ENCODE data around the gene CATSPER1. TPM values are rescaled to one million over a fixed set of nuclear protein-coding genes. Genes with fewer than 3 reads are reported as not detected.

CATSPER1 gene
- total and polyA plus RNA-seq, 2 of the 8 experiments (the other 6 are each of a cell fraction or from before 2014, with no cell fraction given) = not detected

DNA sequence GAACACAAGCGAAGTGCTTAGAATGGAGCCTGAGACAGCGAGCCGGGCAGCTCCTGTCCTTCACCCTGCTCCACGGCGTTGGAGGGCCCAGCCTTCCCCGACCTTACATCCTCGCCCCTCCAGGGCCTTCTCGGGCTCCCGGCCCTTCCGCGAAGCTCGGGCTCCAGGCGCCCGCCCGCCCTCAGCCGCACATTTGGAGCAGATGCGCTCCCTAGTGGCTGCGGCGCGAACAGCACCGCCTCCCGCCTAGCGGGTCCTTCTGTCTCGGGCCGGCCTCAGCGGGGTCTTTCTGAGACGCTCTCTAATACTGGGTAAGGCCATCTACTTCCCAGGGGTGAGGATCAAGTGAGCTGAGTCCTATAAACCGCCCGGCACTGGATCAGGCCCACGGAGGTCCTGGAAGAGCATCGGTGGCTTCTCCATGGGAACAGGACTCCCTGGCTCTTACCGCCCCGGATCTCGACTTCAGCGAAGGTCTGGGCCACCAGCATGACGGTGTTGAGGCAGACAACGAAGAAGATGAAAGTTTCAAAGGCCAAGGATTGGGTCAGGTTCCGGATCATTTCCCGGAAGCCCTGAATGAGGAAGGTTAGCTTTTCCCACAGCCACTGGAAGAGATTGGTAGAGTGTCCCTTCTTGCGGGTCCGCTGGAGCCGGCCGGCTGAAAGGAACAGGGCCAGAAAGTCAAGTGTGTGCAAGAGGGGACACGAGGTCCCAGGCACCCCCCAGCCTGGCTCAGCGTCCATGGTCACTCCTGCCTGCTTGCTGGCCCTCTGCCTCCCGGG, 3.7 kb downstream of the CATSPER1 start (continued):
- TF ChIP-seq RBBP5 (IDR thresholded peaks at IDR 0.05; ENCODE audit: borderline replicate concordance, low read depth, low read length) = no peak
- TF ChIP-seq RAD21 (IDR thresholded peaks at IDR 0.05 in 1 of 2, conservative IDR thresholded peaks at IDR 0.05 in 1 of 2; ENCODE audit: low read depth in 2 of 2, low read length in 2 of 2) = peak; percentile 70 to 82
- TF ChIP-seq RXRA (IDR thresholded peaks at IDR 0.05; ENCODE audit: insufficient read depth, low read depth, low read length) = no peak
- 0 out of 2 replicates have a peak, but pooled peaks have one; percentile 16 for TF ChIP-seq TEAD4 (IDR thresholded peaks at IDR 0.05; ENCODE audit: low read depth, low read length)
- no peak for TF ChIP-seq CBX5 (IDR thresholded peaks at IDR 0.05; ENCODE audit: low read depth, low read length)
- TF ChIP-seq FOSL1 (IDR thresholded peaks at IDR 0.05; ENCODE audit: insufficient read depth, low read depth, low read length) = no peak
- TF ChIP-seq TBP (IDR thresholded peaks at IDR 0.05; ENCODE audit: low read depth, low read length) = peak; percentile 73; the same call in 1 of the 2 replicates
